ENCODE data around the gene CBX8.

DNA sequence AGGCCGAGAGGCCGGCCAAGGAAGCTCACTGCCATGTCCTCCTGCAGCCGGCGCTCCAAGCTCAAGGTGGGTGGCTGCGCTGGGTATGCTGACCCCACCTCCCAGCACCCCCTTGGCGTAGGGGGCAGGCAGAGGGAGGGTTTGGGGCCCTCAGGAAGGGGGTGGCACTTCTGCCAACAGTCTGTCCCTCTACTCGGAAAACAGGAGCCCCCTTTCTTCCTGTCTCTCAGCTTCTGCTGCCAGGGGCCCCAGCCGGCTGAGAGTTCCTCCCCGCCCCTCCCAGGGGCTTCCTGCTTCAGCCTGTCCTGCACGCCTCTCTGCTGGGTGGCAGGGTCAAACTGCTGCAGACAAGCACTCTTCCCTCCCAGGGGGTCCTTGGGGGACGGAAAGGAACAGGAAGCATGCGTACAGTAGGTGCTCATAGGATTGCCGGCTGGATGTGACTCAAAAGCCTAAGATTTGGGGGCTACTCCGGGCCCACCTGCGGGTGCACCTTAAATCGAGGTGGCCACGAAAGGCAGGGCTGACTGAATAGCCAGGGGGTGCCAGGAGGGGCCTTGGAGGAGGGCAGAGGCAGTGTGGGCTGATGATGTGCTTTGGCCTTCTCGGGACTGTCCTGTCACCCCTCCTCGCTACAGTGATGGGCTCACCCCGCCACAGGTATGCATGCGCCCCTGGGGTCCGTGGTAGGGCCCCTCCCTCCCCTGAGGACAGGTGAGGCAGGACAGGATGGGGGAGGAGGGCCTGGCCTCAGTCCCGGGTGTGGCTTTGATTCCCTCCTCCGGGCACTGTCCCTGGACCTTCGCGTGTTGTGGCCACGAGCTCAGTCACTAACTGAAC is 14.9 kb downstream of the CBX8 start:
- TF ChIP-seq, protein P1, sequence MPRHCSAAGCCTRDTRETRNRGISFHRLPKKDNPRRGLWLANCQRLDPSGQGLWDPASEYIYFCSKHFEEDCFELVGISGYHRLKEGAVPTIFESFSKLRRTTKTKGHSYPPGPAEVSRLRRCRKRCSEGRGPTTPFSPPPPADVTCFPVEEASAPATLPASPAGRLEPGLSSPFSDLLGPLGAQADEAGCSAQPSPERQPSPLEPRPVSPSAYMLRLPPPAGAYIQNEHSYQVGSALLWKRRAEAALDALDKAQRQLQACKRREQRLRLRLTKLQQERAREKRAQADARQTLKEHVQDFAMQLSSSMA (CRISPR knock-in tag; IDR thresholded peaks at IDR 0.05), result no peak
- TF ChIP-seq TMF1 (CRISPR knock-in tag; IDR thresholded peaks at IDR 0.05; ENCODE audit: low read depth) (no peak), RAD21 (CRISPR knock-in tag; IDR thresholded peaks at IDR 0.05) (no peak), TCF12 (IDR thresholded peaks at IDR 0.05) (no peak), TCF12 (CRISPR knock-in tag; IDR thresholded peaks at IDR 0.05) (no peak), ZNF614 (CRISPR knock-in tag; IDR thresholded peaks at IDR 0.05; ENCODE audit: borderline replicate concordance) (no peak), IKZF1 (IDR thresholded peaks at IDR 0.05) (no peak), ZNF792 (CRISPR knock-in tag; IDR thresholded peaks at IDR 0.05) (no peak)
- TF ChIP-seq, protein P2, sequence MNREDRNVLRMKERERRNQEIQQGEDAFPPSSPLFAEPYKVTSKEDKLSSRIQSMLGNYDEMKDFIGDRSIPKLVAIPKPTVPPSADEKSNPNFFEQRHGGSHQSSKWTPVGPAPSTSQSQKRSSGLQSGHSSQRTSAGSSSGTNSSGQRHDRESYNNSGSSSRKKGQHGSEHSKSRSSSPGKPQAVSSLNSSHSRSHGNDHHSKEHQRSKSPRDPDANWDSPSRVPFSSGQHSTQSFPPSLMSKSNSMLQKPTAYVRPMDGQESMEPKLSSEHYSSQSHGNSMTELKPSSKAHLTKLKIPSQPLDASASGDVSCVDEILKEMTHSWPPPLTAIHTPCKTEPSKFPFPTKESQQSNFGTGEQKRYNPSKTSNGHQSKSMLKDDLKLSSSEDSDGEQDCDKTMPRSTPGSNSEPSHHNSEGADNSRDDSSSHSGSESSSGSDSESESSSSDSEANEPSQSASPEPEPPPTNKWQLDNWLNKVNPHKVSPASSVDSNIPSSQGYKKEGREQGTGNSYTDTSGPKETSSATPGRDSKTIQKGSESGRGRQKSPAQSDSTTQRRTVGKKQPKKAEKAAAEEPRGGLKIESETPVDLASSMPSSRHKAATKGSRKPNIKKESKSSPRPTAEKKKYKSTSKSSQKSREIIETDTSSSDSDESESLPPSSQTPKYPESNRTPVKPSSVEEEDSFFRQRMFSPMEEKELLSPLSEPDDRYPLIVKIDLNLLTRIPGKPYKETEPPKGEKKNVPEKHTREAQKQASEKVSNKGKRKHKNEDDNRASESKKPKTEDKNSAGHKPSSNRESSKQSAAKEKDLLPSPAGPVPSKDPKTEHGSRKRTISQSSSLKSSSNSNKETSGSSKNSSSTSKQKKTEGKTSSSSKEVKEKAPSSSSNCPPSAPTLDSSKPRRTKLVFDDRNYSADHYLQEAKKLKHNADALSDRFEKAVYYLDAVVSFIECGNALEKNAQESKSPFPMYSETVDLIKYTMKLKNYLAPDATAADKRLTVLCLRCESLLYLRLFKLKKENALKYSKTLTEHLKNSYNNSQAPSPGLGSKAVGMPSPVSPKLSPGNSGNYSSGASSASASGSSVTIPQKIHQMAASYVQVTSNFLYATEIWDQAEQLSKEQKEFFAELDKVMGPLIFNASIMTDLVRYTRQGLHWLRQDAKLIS (CRISPR knock-in tag; IDR thresholded peaks at IDR 0.05), result no peak

Measured in HepG2 (cell line).